KMS-11 (cell line): Measurements from ENCODE around the gene ZNF511.

Experiments
- H2AFZ ChIP-seq: fragments of 200-600 bp; sonication (generic); 2 replicates; pipeline ENCODE4 v1.6.1; 2016; ENCODE audit warnings: antibody characterized with exemption, mixed run types, low read depth
- H3K27ac ChIP-seq: fragments of 200-600 bp; sonication (generic); 2 replicates; pipeline ENCODE4 v1.6.1; 2016; ENCODE audit warnings: mild to moderate bottlenecking, mixed run types
- H3K27me3 ChIP-seq: fragments of 200-600 bp; sonication (generic); 2 replicates; pipeline ENCODE4 v1.6.1; 2017; ENCODE audit warnings: mild to moderate bottlenecking, low read depth, mixed run types, moderate library complexity; ENCODE audit not compliant: insufficient read depth
- H3K36me3 ChIP-seq: fragments of 200-600 bp; sonication (generic); 2 replicates; pipeline ENCODE4 v1.6.1; 2017; ENCODE audit warnings: mild to moderate bottlenecking, mixed run types; ENCODE audit not compliant: insufficient read depth
- H3K4me1 ChIP-seq: fragments of 200-600 bp; sonication (generic); 2 replicates; pipeline ENCODE4 v1.6.1; 2016; ENCODE audit warnings: mild to moderate bottlenecking, low read depth, mixed run types; ENCODE audit not compliant: poor library complexity, severe bottlenecking
- H3K4me2 ChIP-seq: fragments of 200-600 bp; sonication (generic); 2 replicates; pipeline ENCODE4 v1.7.0; 2016; ENCODE audit warnings: mild to moderate bottlenecking, mixed run types
- H3K4me3 ChIP-seq: fragments of 200-600 bp; sonication (generic); IDR thresholded peaks from 2 replicates; pipeline ENCODE4 v1.6.1; 2017; ENCODE audit warnings: low read depth, low read length, mixed read lengths; ENCODE audit not compliant: insufficient read depth
- H3K79me2 ChIP-seq: fragments of 200-600 bp; sonication (generic); 2 replicates; pipeline ENCODE4 v1.6.1; 2016; ENCODE audit warnings: low read depth, mixed run types; ENCODE audit not compliant: insufficient read depth
- H3K9ac ChIP-seq: fragments of 200-600 bp; sonication (generic); 2 replicates; pipeline ENCODE4 v1.6.1; 2016; ENCODE audit warnings: mild to moderate bottlenecking, mixed run types
- H4K20me1 ChIP-seq: fragments of 200-600 bp; sonication (generic); 2 replicates; pipeline ENCODE4 v1.6.1; 2016; ENCODE audit warnings: mild to moderate bottlenecking, mixed run types; ENCODE audit not compliant: insufficient read depth
- CTCF ChIP-seq: fragments of 200-600 bp; sonication (generic); conservative IDR thresholded peaks from 2 replicates; pipeline ENCODE4 v1.6.1; 2017; ENCODE audit warnings: low read depth, mild to moderate bottlenecking, antibody characterized with exemption, low read length, moderate library complexity, mixed read lengths

The ZNF511 gene

GRCh38 chr10:133278577-133279265 is 30.0 kb upstream of the ZNF511 start:
- Histone ChIP-seq H3K36me3 (no peaks in the 10 kb centered on the region), H2AFZ (0 out of 2 replicates have a peak overlapping the region, but pooled peaks have one; percentile 9), H3K79me2 (no peaks in the 10 kb centered on the region), H3K9ac (peak overlapping the region; percentile 41; the same call in 1 of the 2 replicates), H3K4me1 (peaks cover 59% of the 10 kb centered on the region), H3K4me3 (no peak overlapping the region), H3K27me3 (no peaks in the 10 kb centered on the region), H3K27ac (peak overlapping the region; percentile 82), H4K20me1 (no peaks in the 10 kb centered on the region), H3K4me2 (peak overlapping the region; percentile 89)
- TF ChIP-seq CTCF = no peak

- no peaks in the 10 kb centered on the region for H4K20me1 ChIP-seq
- no peaks in the 10 kb centered on the region for H3K27me3 ChIP-seq
- H3K79me2 ChIP-seq = no peaks in the 10 kb centered on the region
- H2AFZ ChIP-seq = no peak overlapping the region
- H3K36me3 ChIP-seq = no peaks in the 10 kb centered on the region
- no peak overlapping the region for H3K9ac ChIP-seq
- TF ChIP-seq CTCF = no peak
- H3K4me3 ChIP-seq = no peak overlapping the region
- H3K4me1 ChIP-seq = peaks cover 55% of the 10 kb centered on the region
- H3K27ac ChIP-seq = peak overlapping the region; percentile 82
- H3K4me2 ChIP-seq = peak overlapping the region; percentile 89
Observed at GRCh38 chr10:133279326-133280226, 29.1 kb upstream of the ZNF511 start.

GRCh38 chr10:133280391-133281059 is 28.2 kb upstream of the ZNF511 start:
- H3K4me3 ChIP-seq = no peak overlapping the region
- H3K36me3 ChIP-seq = no peaks in the 10 kb centered on the region
- no peaks in the 10 kb centered on the region for H4K20me1 ChIP-seq
- TF ChIP-seq CTCF = no peak
- H3K9ac ChIP-seq = no peak overlapping the region
- no peak overlapping the region for H2AFZ ChIP-seq
- peaks cover 51% of the 10 kb centered on the region for H3K4me1 ChIP-seq
- no peaks in the 10 kb centered on the region for H3K27me3 ChIP-seq
- no peak overlapping the region for H3K27ac ChIP-seq
- no peak overlapping the region for H3K4me2 ChIP-seq
- no peaks in the 10 kb centered on the region for H3K79me2 ChIP-seq

GRCh38 chr10:133281084-133281483 is 27.6 kb upstream of the ZNF511 start:
- H4K20me1 ChIP-seq = no peaks in the 10 kb centered on the region
- no peak for TF ChIP-seq CTCF
- H3K9ac ChIP-seq = no peak overlapping the region
- H3K27me3 ChIP-seq = no peaks in the 10 kb centered on the region
- no peak overlapping the region for H3K4me3 ChIP-seq
- H3K79me2 ChIP-seq = no peaks in the 10 kb centered on the region
- no peak overlapping the region for H2AFZ ChIP-seq
- no peaks in the 10 kb centered on the region for H3K36me3 ChIP-seq
- H3K4me2 ChIP-seq = no peak overlapping the region
- H3K4me1 ChIP-seq = peaks cover 45% of the 10 kb centered on the region
- H3K27ac ChIP-seq = no peak overlapping the region
